GM23338 (cell line): ENCODE results near the gene RASAL3.

ENCODE experiments used
- CREB1 ChIP-seq: fragments of 250-450 bp; sonication (Bioruptor Pico); IDR thresholded peaks from 2 replicates; pipeline ENCODE4 v1.5.0; 2020; ENCODE audit warnings: low read depth, mild to moderate bottlenecking, moderate library complexity
- CTCF ChIP-seq, 2 experiments: fragments of 200-600 bp in 1 of 2; sonication (generic) in 1 of 2; conservative IDR thresholded peaks; 2 replicates each; pipeline versions ENCODE4 v1.5.1 to v1.6.1; 2016 to 2017; ENCODE audit warnings: antibody characterized with exemption in 2 of 2, low read depth in 2 of 2, mild to moderate bottlenecking in 2 of 2, moderate library complexity in 1 of 2
- EZH2 ChIP-seq: fragments of 200-600 bp; sonication (generic); IDR thresholded peaks from one replicate; pipeline ENCODE4 v1.8.0; 2017; ENCODE audit warnings: antibody characterized with exemption, mild to moderate bottlenecking, low read depth; ENCODE audit not compliant: unreplicated experiment
- EZH2phosphoT487 ChIP-seq: fragments of 200-600 bp; sonication (generic); IDR thresholded peaks from one replicate; pipeline ENCODE4 v1.8.1; 2018; ENCODE audit warnings: antibody characterized with exemption; ENCODE audit not compliant: unreplicated experiment
- JUNB ChIP-seq: IDR thresholded peaks from one replicate; pipeline ENCODE4 v1.6.1; 2016; ENCODE audit warnings: antibody characterized with exemption; ENCODE audit not compliant: unreplicated experiment
- NANOG ChIP-seq: IDR thresholded peaks from 2 replicates; pipeline ENCODE4 v1.6.1; 2016; ENCODE audit warnings: antibody characterized with exemption, borderline replicate concordance
- POLR2AphosphoS5 ChIP-seq: IDR thresholded peaks from 2 replicates; pipeline ENCODE4 v1.6.1; 2016; ENCODE audit warnings: antibody characterized with exemption, low read depth
- ZNF114 ChIP-seq: fragments of 250-450 bp; sonication (Bioruptor Pico); IDR thresholded peaks from 2 replicates; pipeline ENCODE4 v1.5.0; 2020; ENCODE audit warnings: mild to moderate bottlenecking, moderate library complexity
- ZNF331 ChIP-seq: fragments of 250-450 bp; sonication (Bioruptor Pico); IDR thresholded peaks from 2 replicates; pipeline ENCODE4 v1.5.0; 2020; ENCODE audit warnings: low read depth, mild to moderate bottlenecking, moderate library complexity
- TF ChIP-seq, protein P1 (sequence below): IDR thresholded peaks from one replicate; pipeline ENCODE4 v1.6.1; 2018; ENCODE audit warnings: antibody characterized with exemption; ENCODE audit not compliant: unreplicated experiment
- TF ChIP-seq, protein P2 (sequence below): IDR thresholded peaks from 2 replicates; pipeline ENCODE4 v1.6.1; 2016; ENCODE audit warnings: antibody characterized with exemption
- TF ChIP-seq, protein P3 (sequence below): fragments of 250-450 bp; sonication (Bioruptor Pico); IDR thresholded peaks from 2 replicates; pipeline ENCODE4 v1.5.0; 2020; ENCODE audit warnings: mild to moderate bottlenecking, moderate library complexity

DNA sequence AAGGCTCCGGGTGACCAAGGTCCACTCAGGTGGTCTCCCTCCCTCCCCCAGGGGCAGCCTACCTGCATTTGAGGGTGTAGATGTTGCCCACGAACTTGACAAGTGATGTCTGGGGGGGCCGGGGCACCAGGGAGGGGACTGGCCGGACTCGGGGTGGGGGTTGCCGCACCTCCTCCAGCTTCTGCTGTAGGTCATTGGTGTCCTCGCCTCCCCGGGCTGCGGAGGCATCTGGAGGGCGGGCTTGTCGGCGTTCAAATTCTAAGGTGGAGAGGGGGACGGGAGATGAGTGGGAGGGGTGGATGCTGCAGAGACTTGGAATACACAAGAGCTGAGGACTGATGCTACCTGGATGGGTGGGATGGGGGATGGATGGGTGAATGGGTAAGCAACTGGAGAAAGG is 40.2 kb downstream of the RASAL3 start:
- TF ChIP-seq EZH2 (no peak), CTCF (conservative IDR thresholded peaks at IDR 0.05; ENCODE audit: low read depth in 2 of 2) (no peak), JUNB (no peak), EZH2phosphoT487 (no peak), CREB1 (no peak), POLR2AphosphoS5 (no peak), NANOG (no peak), ZNF331 (CRISPR knock-in tag) (no peak), ZNF114 (CRISPR knock-in tag) (no peak)
- TF ChIP-seq, protein P1, sequence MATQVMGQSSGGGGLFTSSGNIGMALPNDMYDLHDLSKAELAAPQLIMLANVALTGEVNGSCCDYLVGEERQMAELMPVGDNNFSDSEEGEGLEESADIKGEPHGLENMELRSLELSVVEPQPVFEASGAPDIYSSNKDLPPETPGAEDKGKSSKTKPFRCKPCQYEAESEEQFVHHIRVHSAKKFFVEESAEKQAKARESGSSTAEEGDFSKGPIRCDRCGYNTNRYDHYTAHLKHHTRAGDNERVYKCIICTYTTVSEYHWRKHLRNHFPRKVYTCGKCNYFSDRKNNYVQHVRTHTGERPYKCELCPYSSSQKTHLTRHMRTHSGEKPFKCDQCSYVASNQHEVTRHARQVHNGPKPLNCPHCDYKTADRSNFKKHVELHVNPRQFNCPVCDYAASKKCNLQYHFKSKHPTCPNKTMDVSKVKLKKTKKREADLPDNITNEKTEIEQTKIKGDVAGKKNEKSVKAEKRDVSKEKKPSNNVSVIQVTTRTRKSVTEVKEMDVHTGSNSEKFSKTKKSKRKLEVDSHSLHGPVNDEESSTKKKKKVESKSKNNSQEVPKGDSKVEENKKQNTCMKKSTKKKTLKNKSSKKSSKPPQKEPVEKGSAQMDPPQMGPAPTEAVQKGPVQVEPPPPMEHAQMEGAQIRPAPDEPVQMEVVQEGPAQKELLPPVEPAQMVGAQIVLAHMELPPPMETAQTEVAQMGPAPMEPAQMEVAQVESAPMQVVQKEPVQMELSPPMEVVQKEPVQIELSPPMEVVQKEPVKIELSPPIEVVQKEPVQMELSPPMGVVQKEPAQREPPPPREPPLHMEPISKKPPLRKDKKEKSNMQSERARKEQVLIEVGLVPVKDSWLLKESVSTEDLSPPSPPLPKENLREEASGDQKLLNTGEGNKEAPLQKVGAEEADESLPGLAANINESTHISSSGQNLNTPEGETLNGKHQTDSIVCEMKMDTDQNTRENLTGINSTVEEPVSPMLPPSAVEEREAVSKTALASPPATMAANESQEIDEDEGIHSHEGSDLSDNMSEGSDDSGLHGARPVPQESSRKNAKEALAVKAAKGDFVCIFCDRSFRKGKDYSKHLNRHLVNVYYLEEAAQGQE: no peak
- TF ChIP-seq, protein P2, sequence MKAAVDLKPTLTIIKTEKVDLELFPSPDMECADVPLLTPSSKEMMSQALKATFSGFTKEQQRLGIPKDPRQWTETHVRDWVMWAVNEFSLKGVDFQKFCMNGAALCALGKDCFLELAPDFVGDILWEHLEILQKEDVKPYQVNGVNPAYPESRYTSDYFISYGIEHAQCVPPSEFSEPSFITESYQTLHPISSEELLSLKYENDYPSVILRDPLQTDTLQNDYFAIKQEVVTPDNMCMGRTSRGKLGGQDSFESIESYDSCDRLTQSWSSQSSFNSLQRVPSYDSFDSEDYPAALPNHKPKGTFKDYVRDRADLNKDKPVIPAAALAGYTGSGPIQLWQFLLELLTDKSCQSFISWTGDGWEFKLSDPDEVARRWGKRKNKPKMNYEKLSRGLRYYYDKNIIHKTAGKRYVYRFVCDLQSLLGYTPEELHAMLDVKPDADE: no peak
- TF ChIP-seq, protein P3, sequence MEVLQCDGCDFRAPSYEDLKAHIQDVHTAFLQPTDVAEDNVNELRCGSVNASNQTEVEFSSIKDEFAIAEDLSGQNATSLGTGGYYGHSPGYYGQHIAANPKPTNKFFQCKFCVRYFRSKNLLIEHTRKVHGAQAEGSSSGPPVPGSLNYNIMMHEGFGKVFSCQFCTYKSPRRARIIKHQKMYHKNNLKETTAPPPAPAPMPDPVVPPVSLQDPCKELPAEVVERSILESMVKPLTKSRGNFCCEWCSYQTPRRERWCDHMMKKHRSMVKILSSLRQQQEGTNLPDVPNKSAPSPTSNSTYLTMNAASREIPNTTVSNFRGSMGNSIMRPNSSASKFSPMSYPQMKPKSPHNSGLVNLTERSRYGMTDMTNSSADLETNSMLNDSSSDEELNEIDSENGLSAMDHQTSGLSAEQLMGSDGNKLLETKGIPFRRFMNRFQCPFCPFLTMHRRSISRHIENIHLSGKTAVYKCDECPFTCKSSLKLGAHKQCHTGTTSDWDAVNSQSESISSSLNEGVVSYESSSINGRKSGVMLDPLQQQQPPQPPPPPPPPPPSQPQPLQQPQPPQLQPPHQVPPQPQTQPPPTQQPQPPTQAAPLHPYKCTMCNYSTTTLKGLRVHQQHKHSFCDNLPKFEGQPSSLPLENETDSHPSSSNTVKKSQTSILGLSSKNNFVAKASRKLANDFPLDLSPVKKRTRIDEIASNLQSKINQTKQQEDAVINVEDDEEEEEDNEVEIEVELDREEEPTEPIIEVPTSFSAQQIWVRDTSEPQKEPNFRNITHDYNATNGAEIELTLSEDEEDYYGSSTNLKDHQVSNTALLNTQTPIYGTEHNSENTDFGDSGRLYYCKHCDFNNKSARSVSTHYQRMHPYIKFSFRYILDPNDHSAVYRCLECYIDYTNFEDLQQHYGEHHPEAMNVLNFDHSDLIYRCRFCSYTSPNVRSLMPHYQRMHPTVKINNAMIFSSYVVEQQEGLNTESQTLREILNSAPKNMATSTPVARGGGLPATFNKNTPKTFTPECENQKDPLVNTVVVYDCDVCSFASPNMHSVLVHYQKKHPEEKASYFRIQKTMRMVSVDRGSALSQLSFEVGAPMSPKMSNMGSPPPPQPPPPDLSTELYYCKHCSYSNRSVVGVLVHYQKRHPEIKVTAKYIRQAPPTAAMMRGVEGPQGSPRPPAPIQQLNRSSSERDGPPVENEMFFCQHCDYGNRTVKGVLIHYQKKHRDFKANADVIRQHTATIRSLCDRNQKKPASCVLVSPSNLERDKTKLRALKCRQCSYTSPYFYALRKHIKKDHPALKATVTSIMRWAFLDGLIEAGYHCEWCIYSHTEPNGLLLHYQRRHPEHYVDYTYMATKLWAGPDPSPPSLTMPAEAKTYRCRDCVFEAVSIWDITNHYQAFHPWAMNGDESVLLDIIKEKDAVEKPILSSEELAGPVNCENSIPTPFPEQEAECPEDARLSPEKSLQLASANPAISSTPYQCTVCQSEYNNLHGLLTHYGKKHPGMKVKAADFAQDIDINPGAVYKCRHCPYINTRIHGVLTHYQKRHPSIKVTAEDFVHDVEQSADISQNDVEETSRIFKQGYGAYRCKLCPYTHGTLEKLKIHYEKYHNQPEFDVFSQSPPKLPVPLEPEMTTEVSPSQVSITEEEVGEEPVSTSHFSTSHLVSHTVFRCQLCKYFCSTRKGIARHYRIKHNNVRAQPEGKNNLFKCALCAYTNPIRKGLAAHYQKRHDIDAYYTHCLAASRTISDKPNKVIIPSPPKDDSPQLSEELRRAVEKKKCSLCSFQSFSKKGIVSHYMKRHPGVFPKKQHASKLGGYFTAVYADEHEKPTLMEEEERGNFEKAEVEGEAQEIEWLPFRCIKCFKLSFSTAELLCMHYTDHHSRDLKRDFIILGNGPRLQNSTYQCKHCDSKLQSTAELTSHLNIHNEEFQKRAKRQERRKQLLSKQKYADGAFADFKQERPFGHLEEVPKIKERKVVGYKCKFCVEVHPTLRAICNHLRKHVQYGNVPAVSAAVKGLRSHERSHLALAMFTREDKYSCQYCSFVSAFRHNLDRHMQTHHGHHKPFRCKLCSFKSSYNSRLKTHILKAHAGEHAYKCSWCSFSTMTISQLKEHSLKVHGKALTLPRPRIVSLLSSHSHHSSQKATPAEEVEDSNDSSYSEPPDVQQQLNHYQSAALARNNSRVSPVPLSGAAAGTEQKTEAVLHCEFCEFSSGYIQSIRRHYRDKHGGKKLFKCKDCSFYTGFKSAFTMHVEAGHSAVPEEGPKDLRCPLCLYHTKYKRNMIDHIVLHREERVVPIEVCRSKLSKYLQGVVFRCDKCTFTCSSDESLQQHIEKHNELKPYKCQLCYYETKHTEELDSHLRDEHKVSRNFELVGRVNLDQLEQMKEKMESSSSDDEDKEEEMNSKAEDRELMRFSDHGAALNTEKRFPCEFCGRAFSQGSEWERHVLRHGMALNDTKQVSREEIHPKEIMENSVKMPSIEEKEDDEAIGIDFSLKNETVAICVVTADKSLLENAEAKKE (CRISPR knock-in tag): no peak
